Dermis microvascular lymphatic vessel endothelial cell (primary cell): Measurements from ENCODE around the gene TGFBR3. TPM values are rescaled to one million over a fixed set of nuclear protein-coding genes. Genes with fewer than 3 reads are reported as not detected.
"Not testable (repeated sequence)": the region's sequence is repeated elsewhere in the genome, so short reads cannot be mapped to it uniquely, and the experiment has no call there.

ENCODE experiments used
- DNase-seq, 2 donors: peaks; one replicate each; pipeline versions ENCODE4 v3.0.0 to v3.0.0-alpha.2; 2010; ENCODE audit warnings: low read depth in 2 of 2
- total RNA-seq: library from RNA; depleted of rRNA; stranded (reverse); fragments of >200 nt; gene quantifications from 2 replicates; pipeline ENCODE4 v1.2.1, GENCODE V29; 2014

Gene TGFBR3
- total RNA-seq, 1 donor from 2014 or later: 8.3 TPM

- DNase-seq: no peak
These were observed 192.4 kb downstream of the TGFBR3 start for GRCh38 chr1:91693557-91693956.

GRCh38 chr1:91691525-91691924, 194.4 kb downstream of the TGFBR3 start:
- DNase-seq: no peak

GRCh38 chr1:91689641-91690481, 196.1 kb downstream of the TGFBR3 start:
- peak in 1 of 2 donors; percentile 83 for DNase-seq

GRCh38 chr1:91687452-91687851, 198.5 kb downstream of the TGFBR3 start:
- DNase-seq: no peak

- DNase-seq: peak in 1 of 2 donors; percentile 43
These were observed 200.0 kb downstream of the TGFBR3 start for GRCh38 chr1:91685994-91686393.

- peak in 1 of 2 donors; percentile 39 for DNase-seq
These were observed 201.3 kb downstream of the TGFBR3 start for GRCh38 chr1:91684481-91685196.

- no peak for DNase-seq
These were observed 202.4 kb downstream of the TGFBR3 start for GRCh38 chr1:91683598-91683951.

GRCh38 chr1:91682882-91683597, 202.9 kb downstream of the TGFBR3 start:
- no peak for DNase-seq

- no peak for DNase-seq
These were observed 205.3 kb downstream of the TGFBR3 start for GRCh38 chr1:91680556-91681155.

- no peak for DNase-seq
These were observed 206.5 kb downstream of the TGFBR3 start for GRCh38 chr1:91679446-91679845.

- no peak for DNase-seq
These were observed 209.9 kb downstream of the TGFBR3 start for GRCh38 chr1:91676030-91676429.

- no peak for DNase-seq
These were observed 211.8 kb downstream of the TGFBR3 start for GRCh38 chr1:91674107-91674506.

- DNase-seq: no peak
These were observed 212.3 kb downstream of the TGFBR3 start for GRCh38 chr1:91673613-91674012.

- peak in 1 of 2 donors; percentile 38 for DNase-seq
These were observed 213.3 kb downstream of the TGFBR3 start for GRCh38 chr1:91672601-91673161.

GRCh38 chr1:91670781-91671180, 215.2 kb downstream of the TGFBR3 start:
- no peak for DNase-seq

GRCh38 chr1:91669584-91670350, 216.2 kb downstream of the TGFBR3 start:
- no peak for DNase-seq

- not testable (repeated sequence) for DNase-seq
These were observed 219.3 kb downstream of the TGFBR3 start for GRCh38 chr1:91666651-91667050.

GRCh38 chr1:91661121-91661520, 224.8 kb downstream of the TGFBR3 start:
- DNase-seq: no peak

- no peak for DNase-seq
These were observed 225.2 kb downstream of the TGFBR3 start for GRCh38 chr1:91660708-91661107.

- no peak for DNase-seq
These were observed 230.0 kb downstream of the TGFBR3 start for GRCh38 chr1:91655912-91656449.
